Measurements from ENCODE around the gene BCAS1.

Gene BCAS1

GRCh38 chr20:53894707-53895384, 175.5 kb downstream of the BCAS1 start:
- TF ChIP-seq CTCF (IDR thresholded peaks at IDR 0.05; ENCODE audit: low read depth, low read length, missing control alignments) = no peak
- no peak overlapping the region for H3K4me3 ChIP-seq (ENCODE audit: low read depth, low read length)
- no peak for DNase-seq (ENCODE audit: low read depth)
